Measurements from ENCODE around the gene NPEPPS.

The NPEPPS gene

GRCh38 chr17:47664624-47664941, 133.7 kb downstream of the NPEPPS start:
- DNase-seq (ENCODE audit: low read depth in 2 of 2) = no peak

- no peak for DNase-seq (ENCODE audit: low read depth in 2 of 2)
Measured at GRCh38 chr17:47665655-47666054, 134.7 kb downstream of the NPEPPS start.

- no peak for DNase-seq (ENCODE audit: low read depth in 2 of 2)
Measured at GRCh38 chr17:47669081-47669480, 138.2 kb downstream of the NPEPPS start.

- DNase-seq (ENCODE audit: low read depth in 2 of 2) = no peak
Measured at GRCh38 chr17:47670064-47670463, 139.2 kb downstream of the NPEPPS start.

Data from fibroblast of skin of left biceps (primary cell).